Renal cortical epithelial cell (primary cell): ENCODE data around the gene HPS3. TPM values are rescaled to one million over a fixed set of nuclear protein-coding genes. Genes with fewer than 3 reads are reported as not detected.

Source experiments
- total RNA-seq: library from RNA; depleted of rRNA; stranded (reverse); fragments of >200 nt; gene quantifications from 2 replicates; pipeline ENCODE4 v1.2.3, GENCODE V29; 2014

HPS3 gene
- total RNA-seq, 1 donor from 2014 or later: 37.8 TPM

Other genes with a start within 250 kb of the HPS3 start
- 25.0 and 37.5 TPM in 2 replicates for gene GYG1, start 138.1 kb upstream of the HPS3 start, total RNA-seq
- 37.0 and 51.7 TPM in 2 replicates for gene HLTF, start 43.1 kb upstream of the HPS3 start, total RNA-seq
- gene CP, start 92.2 kb downstream of the HPS3 start, total RNA-seq: 2.4 and 85.8 TPM in 2 replicates
- 11.9 and 21.5 TPM in 2 replicates for gene TM4SF18, start 204.0 kb downstream of the HPS3 start, total RNA-seq
- gene TM4SF1, start 248.0 kb downstream of the HPS3 start, total RNA-seq: 63.8 and 247 TPM in 2 replicates